GM12872 (cell line): ENCODE results near the gene PYM1.

ENCODE experiments used
- TF ChIP-seq, protein P1 (sequence below): IDR thresholded peaks from 3 replicates; pipeline ENCODE4 v1.5.1; 2011; ENCODE audit warnings: low read depth, mild to moderate bottlenecking, low read length, moderate library complexity; ENCODE audit not compliant: insufficient read depth

The PYM1 gene

GRCh38 chr12:55912908-55913307 is 14.8 kb downstream of the PYM1 start:
- TF ChIP-seq, protein P1, sequence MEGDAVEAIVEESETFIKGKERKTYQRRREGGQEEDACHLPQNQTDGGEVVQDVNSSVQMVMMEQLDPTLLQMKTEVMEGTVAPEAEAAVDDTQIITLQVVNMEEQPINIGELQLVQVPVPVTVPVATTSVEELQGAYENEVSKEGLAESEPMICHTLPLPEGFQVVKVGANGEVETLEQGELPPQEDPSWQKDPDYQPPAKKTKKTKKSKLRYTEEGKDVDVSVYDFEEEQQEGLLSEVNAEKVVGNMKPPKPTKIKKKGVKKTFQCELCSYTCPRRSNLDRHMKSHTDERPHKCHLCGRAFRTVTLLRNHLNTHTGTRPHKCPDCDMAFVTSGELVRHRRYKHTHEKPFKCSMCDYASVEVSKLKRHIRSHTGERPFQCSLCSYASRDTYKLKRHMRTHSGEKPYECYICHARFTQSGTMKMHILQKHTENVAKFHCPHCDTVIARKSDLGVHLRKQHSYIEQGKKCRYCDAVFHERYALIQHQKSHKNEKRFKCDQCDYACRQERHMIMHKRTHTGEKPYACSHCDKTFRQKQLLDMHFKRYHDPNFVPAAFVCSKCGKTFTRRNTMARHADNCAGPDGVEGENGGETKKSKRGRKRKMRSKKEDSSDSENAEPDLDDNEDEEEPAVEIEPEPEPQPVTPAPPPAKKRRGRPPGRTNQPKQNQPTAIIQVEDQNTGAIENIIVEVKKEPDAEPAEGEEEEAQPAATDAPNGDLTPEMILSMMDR: no peak

GRCh38 chr12:55909513-55909884 is 18.2 kb downstream of the PYM1 start:
- TF ChIP-seq, protein P1: no peak

DNA sequence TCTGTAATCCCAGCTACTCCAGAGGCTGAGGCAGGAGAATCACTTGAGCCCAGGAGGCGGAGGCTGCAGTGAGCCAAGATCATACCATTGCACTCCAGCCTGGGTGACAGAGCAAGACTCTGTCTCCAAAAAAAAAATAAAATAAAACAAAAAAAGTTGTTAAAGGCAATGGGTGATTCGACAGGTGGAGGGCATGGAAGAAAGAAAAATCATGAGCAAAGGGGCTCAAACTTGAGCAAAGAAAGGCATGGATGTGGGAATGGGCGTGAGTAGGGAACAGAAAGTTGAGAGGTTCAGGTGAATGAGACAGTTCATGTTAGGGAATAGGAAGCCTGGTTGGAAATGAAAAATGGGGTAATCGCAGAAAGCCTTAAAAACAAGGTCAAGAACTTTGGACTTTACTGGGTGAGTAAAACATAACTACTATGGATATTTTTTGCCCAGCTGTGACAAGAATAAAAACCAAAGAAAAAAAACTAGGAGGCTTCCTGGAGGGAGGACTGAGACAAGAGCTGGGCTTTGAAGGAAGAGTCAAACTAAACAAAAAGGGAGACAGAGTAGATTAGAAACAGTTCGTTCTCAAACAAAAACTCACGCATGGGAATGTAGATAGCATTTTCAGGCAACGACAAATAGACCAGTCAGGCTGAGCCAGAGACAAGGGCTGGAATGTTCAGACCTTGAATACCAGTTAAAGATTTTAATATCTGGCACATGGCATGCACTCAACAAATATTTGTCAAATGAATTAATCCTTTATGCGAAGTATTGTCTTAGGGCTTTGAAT is 18.8 kb downstream of the PYM1 start:
- TF ChIP-seq, protein P1: no peak

- TF ChIP-seq, protein P1: no peak
These were observed 21.6 kb downstream of the PYM1 start for GRCh38 chr12:55906056-55906455.

DNA sequence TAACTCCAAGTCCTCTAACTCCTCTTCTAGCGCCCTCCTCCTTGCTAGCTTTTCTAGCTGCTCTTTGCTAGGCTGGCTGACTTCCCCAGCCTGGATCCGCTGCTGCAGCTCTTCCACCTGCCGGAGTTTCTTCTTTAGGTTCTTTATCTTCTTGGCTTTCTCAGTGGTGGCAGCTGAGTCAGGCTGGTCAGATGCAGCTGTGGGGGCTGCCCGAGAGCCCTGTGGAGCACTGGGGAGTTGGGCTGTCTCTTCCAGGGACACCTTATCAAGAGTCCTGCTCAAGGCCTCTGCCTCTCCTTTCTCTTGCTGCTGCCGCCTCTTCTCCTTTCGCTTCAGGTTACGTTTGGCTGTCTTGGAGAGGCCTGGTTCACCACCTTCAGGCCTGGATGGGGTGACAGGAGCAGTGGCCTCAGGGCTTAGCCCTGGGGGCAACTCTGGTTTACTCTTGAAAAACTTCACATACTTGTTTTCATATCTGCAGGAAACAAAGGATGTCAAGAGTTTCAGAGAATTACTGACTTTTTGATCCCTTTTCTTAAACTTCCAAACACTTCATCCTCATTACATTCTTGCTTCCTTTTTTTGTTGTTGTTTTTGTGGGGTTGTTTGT is 25.7 kb downstream of the PYM1 start:
- TF ChIP-seq, protein P1: no peak

GRCh38 chr12:55899082-55899481 is 28.6 kb downstream of the PYM1 start:
- TF ChIP-seq, protein P1: no peak

DNA sequence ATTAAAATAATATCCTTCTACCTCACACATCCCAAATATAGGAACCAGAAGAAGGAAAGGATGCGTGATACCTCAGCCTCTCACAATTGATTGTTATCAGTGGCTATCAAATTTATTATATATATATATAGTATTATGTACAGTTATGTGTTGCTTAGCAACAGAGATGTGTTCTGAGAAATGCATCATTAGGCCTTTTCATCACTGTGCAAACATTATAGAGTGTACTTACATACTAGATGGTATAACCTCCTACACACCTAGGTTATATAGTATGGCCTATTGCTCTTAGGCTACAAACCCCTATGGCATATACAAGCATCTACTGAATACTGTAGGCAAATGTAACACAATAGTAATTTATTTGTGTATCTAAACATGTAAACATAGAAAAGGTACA is 34.0 kb downstream of the PYM1 start:
- TF ChIP-seq, protein P1: no peak
